H9 (cell line): ENCODE measurements around the gene G3BP2. TPM values are rescaled to one million over a fixed set of nuclear protein-coding genes. Genes with fewer than 3 reads are reported as not detected.
"Not testable (repeated sequence)": the region's sequence is repeated elsewhere in the genome, so short reads cannot be mapped to it uniquely, and the experiment has no call there.

Source experiments
- DNase-seq: peaks from one replicate; pipeline ENCODE4 v3.0.0-alpha.2; 2017
- H2AFZ ChIP-seq: one replicate; pipeline ENCODE4 v1.6.1; 2013; ENCODE audit warnings: mild to moderate bottlenecking, low read length, control low read depth, moderate library complexity
- H2AK5ac ChIP-seq: 2 replicates; pipeline ENCODE4 v1.6.1; 2013; ENCODE audit warnings: low read length, control low read depth, mixed read lengths; ENCODE audit not compliant: insufficient read length
- H2BK120ac ChIP-seq: one replicate; pipeline ENCODE4 v1.6.1; 2013; ENCODE audit warnings: low read depth, mild to moderate bottlenecking, low read length, control low read depth, inconsistent platforms; ENCODE audit not compliant: poor library complexity, severe bottlenecking
- H2BK12ac ChIP-seq: 2 replicates; pipeline ENCODE4 v1.6.1; 2013; ENCODE audit warnings: low read length, control low read depth, mixed read lengths, low read depth; ENCODE audit not compliant: insufficient read length
- H2BK15ac ChIP-seq: 2 replicates; pipeline ENCODE4 v1.6.1; 2013; ENCODE audit warnings: low read depth, low read length, control low read depth
- H2BK20ac ChIP-seq: one replicate; pipeline ENCODE4 v1.6.1; 2013; ENCODE audit warnings: low read depth, mild to moderate bottlenecking, low read length, control low read depth, inconsistent platforms; ENCODE audit not compliant: poor library complexity, severe bottlenecking
- H2BK5ac ChIP-seq: 2 replicates; pipeline ENCODE4 v1.6.1; 2013; ENCODE audit warnings: low read length, control low read depth, mixed read lengths; ENCODE audit not compliant: insufficient read length
- H3K14ac ChIP-seq: 2 replicates; pipeline ENCODE4 v1.6.1; 2013; ENCODE audit warnings: low read length, control low read depth; ENCODE audit not compliant: insufficient read depth
- H3K18ac ChIP-seq: 2 replicates; pipeline ENCODE4 v1.6.1; 2013; ENCODE audit warnings: low read depth, mild to moderate bottlenecking, mixed read lengths, low read length, control low read depth; ENCODE audit not compliant: insufficient read length
- H3K23ac ChIP-seq: 2 replicates; pipeline ENCODE4 v1.6.1; 2013; ENCODE audit warnings: low read length, control low read depth, mixed read lengths, low read depth; ENCODE audit not compliant: insufficient read length
- H3K23me2 ChIP-seq: 2 replicates; pipeline ENCODE4 v1.6.1; 2013; ENCODE audit warnings: low read depth, mild to moderate bottlenecking, mixed read lengths, low read length, control low read depth; ENCODE audit not compliant: insufficient read length, poor library complexity, severe bottlenecking
- H3K27ac ChIP-seq: 2 replicates; pipeline ENCODE4 v1.5.1; 2013; ENCODE audit warnings: low read length, control low read depth, mixed read lengths, low read depth; ENCODE audit not compliant: insufficient read length
- H3K27me3 ChIP-seq: 2 replicates; pipeline ENCODE4 v1.6.1; 2013; ENCODE audit warnings: low read length, control low read depth, inconsistent platforms; ENCODE audit not compliant: insufficient read depth
- H3K4ac ChIP-seq: 2 replicates; pipeline ENCODE4 v1.6.1; 2013; ENCODE audit warnings: low read depth, mild to moderate bottlenecking, control low read depth, inconsistent platforms, low read length, moderate library complexity
- H3K4me1 ChIP-seq: 2 replicates; pipeline ENCODE4 v1.6.1; 2013; ENCODE audit warnings: low read length, control low read depth, inconsistent platforms; ENCODE audit not compliant: insufficient read depth
- H3K4me2 ChIP-seq: 2 replicates; pipeline ENCODE4 v1.6.1; 2013; ENCODE audit warnings: low read length, control low read depth, mixed read lengths; ENCODE audit not compliant: insufficient read length, insufficient read depth
- H3K56ac ChIP-seq: 2 replicates; pipeline ENCODE4 v1.6.1; 2013; ENCODE audit warnings: low read depth, mild to moderate bottlenecking, mixed read lengths, low read length, control low read depth; ENCODE audit not compliant: insufficient read length
- H3K79me1 ChIP-seq: 2 replicates; pipeline ENCODE4 v1.6.1; 2013; ENCODE audit warnings: low read depth, mild to moderate bottlenecking, moderate library complexity, low read length, control low read depth, inconsistent platforms; ENCODE audit not compliant: insufficient read depth, poor library complexity, severe bottlenecking
- H3K79me2 ChIP-seq: 2 replicates; pipeline ENCODE4 v1.6.1; 2013; ENCODE audit warnings: low read length, control low read depth, inconsistent platforms; ENCODE audit not compliant: insufficient read depth
- H3K9ac ChIP-seq: 2 replicates; pipeline ENCODE4 v1.6.1; 2013; ENCODE audit warnings: low read length, control low read depth, mixed read lengths; ENCODE audit not compliant: insufficient read length; ENCODE audit errors: extremely low read depth
- H3K9me3 ChIP-seq: one replicate; pipeline ENCODE4 v1.6.1; 2013; ENCODE audit warnings: low read depth, low read length, inconsistent platforms; ENCODE audit not compliant: control insufficient read depth
- H3T11ph ChIP-seq: one replicate; pipeline ENCODE4 v1.6.1; 2013; ENCODE audit warnings: mild to moderate bottlenecking, low read length, control low read depth, inconsistent platforms
- H4K20me1 ChIP-seq: one replicate; pipeline ENCODE4 v1.6.1; 2013; ENCODE audit not compliant: control insufficient read depth, insufficient read length, insufficient read depth
- H4K5ac ChIP-seq: 2 replicates; pipeline ENCODE4 v1.6.1; 2013; ENCODE audit warnings: low read depth, mild to moderate bottlenecking, mixed read lengths, low read length, control low read depth; ENCODE audit not compliant: insufficient read length
- H4K8ac ChIP-seq: replicated peaks from 2 replicates; pipeline ENCODE4 v1.6.1; 2013; ENCODE audit warnings: low read length, control low read depth, mixed read lengths, low read depth; ENCODE audit not compliant: insufficient read length
- H4K91ac ChIP-seq: 2 replicates; pipeline ENCODE4 v1.6.1; 2013; ENCODE audit warnings: low read depth, mild to moderate bottlenecking, moderate library complexity, mixed read lengths, low read length, control low read depth; ENCODE audit not compliant: insufficient read length
- H3K27ac Mint-ChIP-seq, 3 experiments: 2 replicates in 2 of 3; 3 replicates in 1 of 3; pipeline ENCODE4 v1.8.0; 2020 to 2021; ENCODE audit warnings: mixed read lengths in 3 of 3, mild to moderate bottlenecking in 1 of 3, moderate library complexity in 1 of 3
- H3K27me3 Mint-ChIP-seq: 2 replicates; pipeline ENCODE4 v1.8.0; 2021; ENCODE audit warnings: low read depth, mild to moderate bottlenecking, moderate library complexity, mixed read lengths
- H3K36me3 Mint-ChIP-seq, 3 experiments: 2 replicates in 2 of 3; 3 replicates in 1 of 3; pipeline ENCODE4 v1.8.0; 2020 to 2021; ENCODE audit warnings: low read depth in 3 of 3, mixed read lengths in 3 of 3; ENCODE audit not compliant: insufficient read depth in 1 of 3
- H3K4me1 Mint-ChIP-seq, 2 experiments: 2 replicates each; pipeline ENCODE4 v1.8.0; 2020; ENCODE audit warnings: mixed read lengths in 2 of 2
- H3K4me3 Mint-ChIP-seq, 2 experiments: 2 replicates in 1 of 2; 3 replicates in 1 of 2; pipeline ENCODE4 v1.8.0; 2020 to 2021; ENCODE audit warnings: mild to moderate bottlenecking in 2 of 2, mixed read lengths in 2 of 2, moderate library complexity in 1 of 2
- H3K9me3 Mint-ChIP-seq, 2 experiments: 2 replicates in 1 of 2; 3 replicates in 1 of 2; pipeline ENCODE4 v1.8.0; 2020; ENCODE audit warnings: mild to moderate bottlenecking in 2 of 2, mixed read lengths in 2 of 2, moderate library complexity in 1 of 2
- CTCF ChIP-seq: fragments of 200-600 bp; sonication (generic); conservative IDR thresholded peaks from 3 replicates; pipeline ENCODE4 v1.8.0; 2021; ENCODE audit warnings: antibody characterized with exemption, mild to moderate bottlenecking
- WGBS: extraction: QIAGEN DNeasy Blood & Tissue Kit; methylation state at CpG from one replicate; pipeline ENCODE4 v1.1.7; 2013; ENCODE audit warnings: missing lambda C conversion rate, low lambda C conversion rate, mixed read lengths; ENCODE audit not compliant: insufficient read length; ENCODE audit errors: extremely low coverage; 5-methylcytosine and 5-hydroxymethylcytosine counted together
- total RNA-seq: library from RNA; stranded (reverse); gene quantifications from 2 replicates; pipeline ENCODE4 v1.2.1, GENCODE V29; 2021

G3BP2 gene
- total RNA-seq, 1 experiment from 2014 or later: 405 TPM

- peak overlapping the region in 1 of 3 experiments; percentile 33; a peak in 2 of 7 replicates for H3K27ac Mint-ChIP-seq
Observed at GRCh38 chr4:75668596-75668995, 4.6 kb downstream of the G3BP2 start.

GRCh38 chr4:75667636-75668035 is 5.6 kb downstream of the G3BP2 start:
- not testable (repeated sequence) for H2AK5ac ChIP-seq, H3K27me3 ChIP-seq, H3K23ac ChIP-seq, H4K91ac ChIP-seq, H3K14ac ChIP-seq, H2BK12ac ChIP-seq, H2AFZ ChIP-seq, H2BK120ac ChIP-seq, H2BK15ac ChIP-seq, H3K4me1 ChIP-seq, H3K23me2 ChIP-seq, H3K18ac ChIP-seq, H4K20me1 ChIP-seq, H3K9ac ChIP-seq, H2BK20ac ChIP-seq, H3K27me3 Mint-ChIP-seq, H2BK5ac ChIP-seq, H3K79me1 ChIP-seq, H3K56ac ChIP-seq, H3K9me3 ChIP-seq, H4K5ac ChIP-seq, H3K27ac ChIP-seq, H3K9me3 Mint-ChIP-seq, DNase-seq, H4K8ac ChIP-seq, H3K4me2 ChIP-seq, H3T11ph ChIP-seq, H3K4ac ChIP-seq
- peak overlapping the region in 1 of 2 experiments; percentile 53; a peak in 4 of 5 replicates for H3K4me3 Mint-ChIP-seq
- peaks cover 61 to 62% of the 10 kb centered on the region in 2 experiments for H3K4me1 Mint-ChIP-seq
- peak overlapping the region; percentile 30 to 89 (median 70); a peak in 6 of 7 replicates for H3K27ac Mint-ChIP-seq
- WGBS: no CpG with 5 or more reads among the region's 7 CpGs
- H3K36me3 Mint-ChIP-seq: peaks cover under 1 to 15% (median 9%) of the 10 kb centered on the region in 3 experiments; a peak in 6 of 7 replicates
- H3K79me2 ChIP-seq: peaks cover 87% of the 10 kb centered on the region

More at GRCh38 chr4:75668596-75668995, 4.6 kb downstream of the G3BP2 start:
- Histone ChIP-seq H2BK120ac (no peak overlapping the region), H3K4ac (no peak overlapping the region), H3K18ac (no peak overlapping the region), H4K20me1 (no peaks in the 10 kb centered on the region), H3K9ac (no peak overlapping the region), H3K14ac (no peak overlapping the region), H3K79me2 (peaks cover 82% of the 10 kb centered on the region), H3K27ac (no peak overlapping the region), H2AFZ (no peak overlapping the region), H3K79me1 (no peaks in the 10 kb centered on the region), H2BK15ac (no peak overlapping the region), H3K23ac (no peak overlapping the region), H3K4me1 (peaks cover 3% of the 10 kb centered on the region), H2BK5ac (no peak overlapping the region), H3K4me2 (no peak overlapping the region), H3K56ac (no peak overlapping the region), H2BK12ac (no peak overlapping the region), H2BK20ac (no peak overlapping the region), H3T11ph (no peak overlapping the region), H4K5ac (no peak overlapping the region), H4K8ac (no peak overlapping the region), H3K9me3 (no peaks in the 10 kb centered on the region), H2AK5ac (no peak overlapping the region), H3K23me2 (peaks cover 2% of the 10 kb centered on the region), H3K27me3 (no peaks in the 10 kb centered on the region), H4K91ac (no peak overlapping the region)
- Mint-ChIP-seq H3K27me3 (peaks cover 3% of the 10 kb centered on the region; the same call in 1 of the 2 replicates), H3K4me1 (peaks cover 61 to 62% of the 10 kb centered on the region in 2 experiments), H3K4me3 (peak overlapping the region; percentile 3 to 10; a peak in 4 of 5 replicates), H3K36me3 (peaks cover 0 to 14% (median 8%) of the 10 kb centered on the region in 3 experiments; a peak in 5 of 7 replicates), H3K9me3 (no peaks in the 10 kb centered on the region)
- TF ChIP-seq CTCF: no peak
- DNase-seq: no peak
